ENCODE results near the gene ATP11C. TPM values are rescaled to one million over a fixed set of nuclear protein-coding genes. Genes with fewer than 3 reads are reported as not detected.
A peak's percentile ranks its signal among the peaks of the same experiment; 100 is the strongest.
"Not testable (repeated sequence)": the region's sequence is repeated elsewhere in the genome, so short reads cannot be mapped to it uniquely, and the experiment has no call there.

ATP11C gene
- total and polyA plus RNA-seq, 2 experiments from 2014 or later = 44.0 to 90.7 TPM

DNA sequence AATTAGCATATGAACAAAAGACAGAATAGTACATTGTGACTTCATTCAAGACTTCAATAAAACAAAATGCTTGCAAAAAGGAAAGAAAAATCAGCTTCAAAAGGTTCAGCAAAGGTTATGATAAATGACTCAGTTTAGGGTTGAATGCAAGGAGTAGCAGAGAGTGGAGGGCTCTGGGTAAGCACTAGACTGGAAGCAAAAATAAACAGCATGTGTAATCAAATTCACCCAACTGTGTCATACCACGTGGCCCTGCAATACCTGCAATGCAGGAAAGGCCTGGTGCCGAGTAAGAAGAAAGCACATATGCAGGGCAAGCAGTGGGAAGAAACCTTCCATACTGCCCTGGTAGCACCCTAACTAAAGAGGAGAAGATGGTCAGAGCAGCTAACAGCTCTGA is 88.7 kb downstream of the ATP11C start (continued):
- TF ChIP-seq, protein P1, sequence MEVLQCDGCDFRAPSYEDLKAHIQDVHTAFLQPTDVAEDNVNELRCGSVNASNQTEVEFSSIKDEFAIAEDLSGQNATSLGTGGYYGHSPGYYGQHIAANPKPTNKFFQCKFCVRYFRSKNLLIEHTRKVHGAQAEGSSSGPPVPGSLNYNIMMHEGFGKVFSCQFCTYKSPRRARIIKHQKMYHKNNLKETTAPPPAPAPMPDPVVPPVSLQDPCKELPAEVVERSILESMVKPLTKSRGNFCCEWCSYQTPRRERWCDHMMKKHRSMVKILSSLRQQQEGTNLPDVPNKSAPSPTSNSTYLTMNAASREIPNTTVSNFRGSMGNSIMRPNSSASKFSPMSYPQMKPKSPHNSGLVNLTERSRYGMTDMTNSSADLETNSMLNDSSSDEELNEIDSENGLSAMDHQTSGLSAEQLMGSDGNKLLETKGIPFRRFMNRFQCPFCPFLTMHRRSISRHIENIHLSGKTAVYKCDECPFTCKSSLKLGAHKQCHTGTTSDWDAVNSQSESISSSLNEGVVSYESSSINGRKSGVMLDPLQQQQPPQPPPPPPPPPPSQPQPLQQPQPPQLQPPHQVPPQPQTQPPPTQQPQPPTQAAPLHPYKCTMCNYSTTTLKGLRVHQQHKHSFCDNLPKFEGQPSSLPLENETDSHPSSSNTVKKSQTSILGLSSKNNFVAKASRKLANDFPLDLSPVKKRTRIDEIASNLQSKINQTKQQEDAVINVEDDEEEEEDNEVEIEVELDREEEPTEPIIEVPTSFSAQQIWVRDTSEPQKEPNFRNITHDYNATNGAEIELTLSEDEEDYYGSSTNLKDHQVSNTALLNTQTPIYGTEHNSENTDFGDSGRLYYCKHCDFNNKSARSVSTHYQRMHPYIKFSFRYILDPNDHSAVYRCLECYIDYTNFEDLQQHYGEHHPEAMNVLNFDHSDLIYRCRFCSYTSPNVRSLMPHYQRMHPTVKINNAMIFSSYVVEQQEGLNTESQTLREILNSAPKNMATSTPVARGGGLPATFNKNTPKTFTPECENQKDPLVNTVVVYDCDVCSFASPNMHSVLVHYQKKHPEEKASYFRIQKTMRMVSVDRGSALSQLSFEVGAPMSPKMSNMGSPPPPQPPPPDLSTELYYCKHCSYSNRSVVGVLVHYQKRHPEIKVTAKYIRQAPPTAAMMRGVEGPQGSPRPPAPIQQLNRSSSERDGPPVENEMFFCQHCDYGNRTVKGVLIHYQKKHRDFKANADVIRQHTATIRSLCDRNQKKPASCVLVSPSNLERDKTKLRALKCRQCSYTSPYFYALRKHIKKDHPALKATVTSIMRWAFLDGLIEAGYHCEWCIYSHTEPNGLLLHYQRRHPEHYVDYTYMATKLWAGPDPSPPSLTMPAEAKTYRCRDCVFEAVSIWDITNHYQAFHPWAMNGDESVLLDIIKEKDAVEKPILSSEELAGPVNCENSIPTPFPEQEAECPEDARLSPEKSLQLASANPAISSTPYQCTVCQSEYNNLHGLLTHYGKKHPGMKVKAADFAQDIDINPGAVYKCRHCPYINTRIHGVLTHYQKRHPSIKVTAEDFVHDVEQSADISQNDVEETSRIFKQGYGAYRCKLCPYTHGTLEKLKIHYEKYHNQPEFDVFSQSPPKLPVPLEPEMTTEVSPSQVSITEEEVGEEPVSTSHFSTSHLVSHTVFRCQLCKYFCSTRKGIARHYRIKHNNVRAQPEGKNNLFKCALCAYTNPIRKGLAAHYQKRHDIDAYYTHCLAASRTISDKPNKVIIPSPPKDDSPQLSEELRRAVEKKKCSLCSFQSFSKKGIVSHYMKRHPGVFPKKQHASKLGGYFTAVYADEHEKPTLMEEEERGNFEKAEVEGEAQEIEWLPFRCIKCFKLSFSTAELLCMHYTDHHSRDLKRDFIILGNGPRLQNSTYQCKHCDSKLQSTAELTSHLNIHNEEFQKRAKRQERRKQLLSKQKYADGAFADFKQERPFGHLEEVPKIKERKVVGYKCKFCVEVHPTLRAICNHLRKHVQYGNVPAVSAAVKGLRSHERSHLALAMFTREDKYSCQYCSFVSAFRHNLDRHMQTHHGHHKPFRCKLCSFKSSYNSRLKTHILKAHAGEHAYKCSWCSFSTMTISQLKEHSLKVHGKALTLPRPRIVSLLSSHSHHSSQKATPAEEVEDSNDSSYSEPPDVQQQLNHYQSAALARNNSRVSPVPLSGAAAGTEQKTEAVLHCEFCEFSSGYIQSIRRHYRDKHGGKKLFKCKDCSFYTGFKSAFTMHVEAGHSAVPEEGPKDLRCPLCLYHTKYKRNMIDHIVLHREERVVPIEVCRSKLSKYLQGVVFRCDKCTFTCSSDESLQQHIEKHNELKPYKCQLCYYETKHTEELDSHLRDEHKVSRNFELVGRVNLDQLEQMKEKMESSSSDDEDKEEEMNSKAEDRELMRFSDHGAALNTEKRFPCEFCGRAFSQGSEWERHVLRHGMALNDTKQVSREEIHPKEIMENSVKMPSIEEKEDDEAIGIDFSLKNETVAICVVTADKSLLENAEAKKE (CRISPR knock-in tag; IDR thresholded peaks at IDR 0.05) = no peak
- TF ChIP-seq ZNF114 (CRISPR knock-in tag; IDR thresholded peaks at IDR 0.05) (no peak), CREB1 (CRISPR knock-in tag; IDR thresholded peaks at IDR 0.05; ENCODE audit: low read depth) (no peak)

DNA sequence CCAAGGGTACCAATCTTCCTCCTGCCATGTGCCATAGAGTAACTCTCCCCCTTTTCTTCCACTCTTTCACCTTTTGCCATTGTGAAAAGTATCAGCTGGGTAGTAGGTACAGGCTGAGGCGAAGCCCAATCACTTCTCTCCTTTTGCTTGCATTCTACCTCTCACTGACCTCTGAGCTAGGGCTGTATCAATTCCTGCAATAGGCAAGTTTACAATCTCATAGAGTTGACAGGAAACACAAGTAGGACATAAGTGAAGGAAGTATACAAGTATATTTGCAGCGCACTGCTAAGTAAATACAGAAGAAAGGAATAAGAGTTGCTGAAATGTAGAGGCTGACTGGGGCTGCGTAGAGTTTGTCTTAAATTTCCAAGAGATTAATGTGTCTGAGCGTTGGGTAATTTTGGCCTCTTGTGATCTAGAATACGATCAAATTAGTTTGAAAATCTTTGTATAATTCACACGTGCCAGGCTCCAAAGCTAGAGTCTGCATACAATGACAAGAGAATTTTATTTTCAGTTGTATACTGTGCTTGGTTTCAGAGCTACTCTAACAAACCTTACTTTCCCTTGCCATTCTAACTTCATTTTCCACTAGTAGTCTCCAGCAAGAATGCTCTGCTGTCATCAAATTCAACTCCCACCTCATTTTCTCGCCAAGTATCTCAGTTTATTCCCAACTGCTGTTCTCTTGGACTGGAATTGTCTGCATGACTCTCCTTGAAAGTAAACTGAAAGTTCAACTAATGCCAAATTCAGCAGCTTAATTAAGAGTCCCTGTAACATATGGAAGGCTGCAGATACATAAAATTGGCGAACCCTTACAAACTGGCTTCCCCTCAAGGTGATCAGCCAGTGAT is 90.3 kb downstream of the ATP11C start:
- Histone ChIP-seq H4K20me1 (replicated peaks; ENCODE audit: insufficient read depth) (peaks cover 4% of the 10 kb centered on the region; the same call in 1 of the 2 replicates), H3K4me3 (no peak overlapping the region), H3K9me2 (ENCODE audit: insufficient read depth) (no peaks in the 10 kb centered on the region), H3K79me2 (replicated peaks; ENCODE audit: insufficient read depth) (peaks cover 52% of the 10 kb centered on the region), H2AFZ (no peak overlapping the region), H3K27me3 (ENCODE audit: insufficient read depth) (no peaks in the 10 kb centered on the region), H3K27ac (ENCODE audit: low read depth) (peak overlapping the region; percentile 55; the same call in 1 of the 2 replicates), H3K4me2 (no peak overlapping the region), H3K36me3 (ENCODE audit: insufficient read depth) (no peaks in the 10 kb centered on the region), H3K4me1 (ENCODE audit: insufficient read depth) (peaks cover 18% of the 10 kb centered on the region), H3F3A (replicated peaks; ENCODE audit: low read depth) (no peaks in the 10 kb centered on the region)
- no peak overlapping the region for H3K27ac Mint-ChIP-seq
- DNase-seq (ENCODE audit: low spot score) (no peak), ATAC-seq (no peak)
- TF ChIP-seq, protein P2, sequence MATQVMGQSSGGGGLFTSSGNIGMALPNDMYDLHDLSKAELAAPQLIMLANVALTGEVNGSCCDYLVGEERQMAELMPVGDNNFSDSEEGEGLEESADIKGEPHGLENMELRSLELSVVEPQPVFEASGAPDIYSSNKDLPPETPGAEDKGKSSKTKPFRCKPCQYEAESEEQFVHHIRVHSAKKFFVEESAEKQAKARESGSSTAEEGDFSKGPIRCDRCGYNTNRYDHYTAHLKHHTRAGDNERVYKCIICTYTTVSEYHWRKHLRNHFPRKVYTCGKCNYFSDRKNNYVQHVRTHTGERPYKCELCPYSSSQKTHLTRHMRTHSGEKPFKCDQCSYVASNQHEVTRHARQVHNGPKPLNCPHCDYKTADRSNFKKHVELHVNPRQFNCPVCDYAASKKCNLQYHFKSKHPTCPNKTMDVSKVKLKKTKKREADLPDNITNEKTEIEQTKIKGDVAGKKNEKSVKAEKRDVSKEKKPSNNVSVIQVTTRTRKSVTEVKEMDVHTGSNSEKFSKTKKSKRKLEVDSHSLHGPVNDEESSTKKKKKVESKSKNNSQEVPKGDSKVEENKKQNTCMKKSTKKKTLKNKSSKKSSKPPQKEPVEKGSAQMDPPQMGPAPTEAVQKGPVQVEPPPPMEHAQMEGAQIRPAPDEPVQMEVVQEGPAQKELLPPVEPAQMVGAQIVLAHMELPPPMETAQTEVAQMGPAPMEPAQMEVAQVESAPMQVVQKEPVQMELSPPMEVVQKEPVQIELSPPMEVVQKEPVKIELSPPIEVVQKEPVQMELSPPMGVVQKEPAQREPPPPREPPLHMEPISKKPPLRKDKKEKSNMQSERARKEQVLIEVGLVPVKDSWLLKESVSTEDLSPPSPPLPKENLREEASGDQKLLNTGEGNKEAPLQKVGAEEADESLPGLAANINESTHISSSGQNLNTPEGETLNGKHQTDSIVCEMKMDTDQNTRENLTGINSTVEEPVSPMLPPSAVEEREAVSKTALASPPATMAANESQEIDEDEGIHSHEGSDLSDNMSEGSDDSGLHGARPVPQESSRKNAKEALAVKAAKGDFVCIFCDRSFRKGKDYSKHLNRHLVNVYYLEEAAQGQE (IDR thresholded peaks at IDR 0.05; ENCODE audit: unreplicated experiment) = no peak
- H3K9me3 Mint-ChIP-seq = peaks cover 9% of the 10 kb centered on the region; the same call in 2 of the 3 replicates
- no peaks in the 10 kb centered on the region for H3K27me3 Mint-ChIP-seq (ENCODE audit: insufficient read depth, low read depth, poor library complexity)
- H3K4me1 Mint-ChIP-seq = peaks cover 19% of the 10 kb centered on the region
- peaks cover 16% of the 10 kb centered on the region for H3K36me3 Mint-ChIP-seq (ENCODE audit: low read depth)
- H3K4me3 Mint-ChIP-seq = no peak overlapping the region

DNA sequence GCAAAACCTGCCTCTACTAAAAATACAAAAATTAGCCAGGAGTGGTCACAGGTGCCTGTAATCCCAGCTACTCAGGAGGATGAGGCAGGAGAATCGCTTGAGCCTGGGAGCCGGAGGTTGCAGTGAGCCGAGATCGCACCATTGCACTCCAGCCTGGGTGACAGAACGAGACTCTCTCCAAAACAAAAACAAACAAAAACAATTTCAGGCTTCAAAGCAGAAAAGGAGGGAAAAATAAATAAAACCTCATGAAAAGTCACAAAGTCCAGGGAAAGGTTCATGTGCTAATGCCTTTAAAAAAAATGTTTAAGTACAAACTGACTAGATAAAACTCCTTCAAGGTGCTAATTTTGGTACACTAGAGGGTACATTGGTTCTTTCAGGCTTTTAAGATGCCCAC is 96.5 kb downstream of the ATP11C start:
- Mint-ChIP-seq H3K36me3 (ENCODE audit: low read depth) (peaks cover 14% of the 10 kb centered on the region), H3K27ac (0 out of 2 replicates have a peak overlapping the region, but pooled peaks have one; percentile 48), H3K4me1 (peaks cover 29% of the 10 kb centered on the region)
- DNase-seq (ENCODE audit: low spot score); H3K27me3 ChIP-seq (ENCODE audit: insufficient read depth); H3K4me3 Mint-ChIP-seq; H3K9me3 Mint-ChIP-seq; H3K4me2 ChIP-seq; H2AFZ ChIP-seq; H3K4me3 ChIP-seq; H4K20me1 ChIP-seq (replicated peaks; ENCODE audit: insufficient read depth); H3K27me3 Mint-ChIP-seq (ENCODE audit: insufficient read depth, low read depth, poor library complexity); H3K9me2 ChIP-seq (ENCODE audit: insufficient read depth); ATAC-seq; H3F3A ChIP-seq (replicated peaks; ENCODE audit: low read depth); H3K36me3 ChIP-seq (ENCODE audit: insufficient read depth); H3K27ac ChIP-seq (ENCODE audit: low read depth): not testable (repeated sequence)
- Histone ChIP-seq H3K79me2 (replicated peaks; ENCODE audit: insufficient read depth) (peaks cover 78% of the 10 kb centered on the region), H3K4me1 (ENCODE audit: insufficient read depth) (peaks cover 31% of the 10 kb centered on the region)

Measured in GM23338 (cell line).